GM21381 (cell line): ENCODE results near the gene ZNF750.

Source experiments
- ATAC-seq: cut with Tn5 transposase; IDR thresholded peaks from one replicate; pipeline ENCODE4 v1.9.1; 2021; ENCODE audit warnings: mild to moderate bottlenecking, moderate library complexity; ENCODE audit not compliant: unreplicated experiment

Gene ZNF750

DNA sequence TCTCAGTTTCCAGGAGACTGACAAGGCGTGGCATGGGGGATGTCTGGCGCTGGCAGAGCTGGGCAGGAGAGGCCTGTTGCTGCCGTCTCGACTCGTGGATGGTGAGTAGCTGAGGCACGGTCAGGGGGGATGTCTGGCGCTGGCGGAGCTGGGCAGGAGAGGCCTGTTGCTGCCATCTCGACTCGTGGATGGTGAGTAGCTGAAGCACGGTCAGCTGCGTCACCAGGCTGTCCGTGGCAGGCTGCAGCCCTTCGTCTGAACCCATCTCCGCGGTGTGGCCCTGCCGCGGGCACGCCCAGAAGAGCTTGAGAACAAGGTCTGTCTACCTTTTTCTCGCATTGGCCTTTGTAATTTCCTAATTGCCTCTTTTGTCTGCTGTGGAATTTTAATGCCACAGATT lies 25.0 kb downstream of the ZNF750 start:
- no peak for ATAC-seq

DNA sequence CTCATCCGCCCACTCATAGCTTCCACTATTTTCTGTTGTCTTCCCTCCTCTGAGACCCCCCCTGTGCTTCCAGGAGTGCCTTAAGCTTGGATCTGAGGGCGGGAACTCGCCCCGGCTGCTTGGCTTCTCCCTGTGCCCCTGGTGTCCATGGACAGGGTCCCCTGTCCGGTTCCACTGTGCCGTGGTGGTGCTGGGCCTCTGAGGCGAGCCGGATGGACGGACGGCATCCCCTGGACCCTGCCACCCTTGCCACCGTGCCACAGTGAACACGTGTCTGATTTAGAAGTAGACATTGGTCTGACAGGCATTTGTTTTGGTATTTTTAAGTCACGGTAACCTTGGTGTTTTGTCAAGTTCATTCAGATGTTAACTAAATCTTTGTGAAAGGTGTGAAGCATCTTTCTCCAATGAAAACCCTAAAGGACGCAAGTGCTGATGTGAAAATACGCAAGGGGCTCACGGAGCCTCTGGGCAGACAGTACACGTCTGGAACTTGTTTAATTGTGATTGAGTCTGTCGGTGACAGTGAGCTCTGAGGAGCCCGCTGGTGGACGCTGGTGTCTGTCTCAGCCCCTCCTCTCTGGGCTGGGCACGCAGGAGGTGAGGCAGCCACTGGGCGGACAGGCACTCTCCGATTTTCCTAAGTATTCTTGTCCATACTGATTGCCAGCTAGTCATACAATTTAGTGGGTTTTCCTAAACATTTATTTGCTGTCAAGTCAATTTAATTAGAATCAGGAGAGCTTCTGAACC lies 26.3 kb downstream of the ZNF750 start:
- ATAC-seq, result no peak

GRCh38 chr17:82812601-82813000 lies 27.2 kb downstream of the ZNF750 start:
- no peak for ATAC-seq

GRCh38 chr17:82812058-82812457 lies 27.8 kb downstream of the ZNF750 start:
- ATAC-seq, result no peak

- no peak for ATAC-seq
These were observed 29.0 kb downstream of the ZNF750 start for GRCh38 chr17:82810644-82811430.

- no peak for ATAC-seq
These were observed 30.6 kb downstream of the ZNF750 start for GRCh38 chr17:82808921-82809905.

DNA sequence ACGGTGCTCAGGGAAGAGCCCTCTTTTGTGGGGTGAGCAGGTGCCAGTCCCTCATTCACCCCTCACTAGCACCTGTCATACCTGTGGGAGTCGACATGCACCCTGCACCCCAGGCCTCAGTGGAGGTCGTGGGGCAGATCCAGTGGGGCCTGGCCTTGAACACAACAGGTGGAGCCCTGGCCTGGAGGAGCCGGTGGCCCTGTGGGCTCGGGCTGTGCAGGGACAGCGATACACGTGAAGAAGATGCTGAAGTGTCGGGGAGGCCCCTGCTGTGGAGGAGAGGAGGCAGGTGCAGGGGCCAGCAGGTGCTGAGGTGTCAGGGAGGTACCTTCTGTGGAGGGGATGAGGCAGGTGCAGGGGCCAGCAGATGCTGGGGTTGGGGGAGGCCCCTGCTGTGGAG lies 31.8 kb downstream of the ZNF750 start:
- ATAC-seq, result no peak

GRCh38 chr17:82807562-82807961 lies 32.3 kb downstream of the ZNF750 start:
- no peak for ATAC-seq

GRCh38 chr17:82807101-82807500 lies 32.7 kb downstream of the ZNF750 start:
- ATAC-seq, result no peak

GRCh38 chr17:82806645-82807044 lies 33.2 kb downstream of the ZNF750 start:
- no peak for ATAC-seq

DNA sequence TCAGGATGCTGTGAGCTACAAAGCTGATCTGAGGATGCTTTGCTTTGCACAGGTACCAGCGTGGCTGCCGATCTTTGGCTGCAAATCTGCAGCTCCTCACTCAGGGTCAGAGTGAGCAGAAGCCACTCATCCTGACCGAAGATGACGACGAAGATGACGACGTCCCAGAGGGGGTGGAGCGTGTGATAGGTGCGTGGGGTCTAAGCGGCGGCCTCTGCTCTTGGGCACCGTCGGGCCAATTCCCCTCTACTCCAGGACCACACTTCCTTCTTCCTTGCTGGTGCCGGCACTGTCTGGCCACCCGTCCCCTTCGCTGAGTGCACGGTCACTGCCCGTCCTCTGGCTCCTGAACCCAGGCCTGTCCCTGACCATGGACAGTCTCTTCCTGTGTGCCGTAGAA lies 34.0 kb downstream of the ZNF750 start:
- no peak for ATAC-seq

DNA sequence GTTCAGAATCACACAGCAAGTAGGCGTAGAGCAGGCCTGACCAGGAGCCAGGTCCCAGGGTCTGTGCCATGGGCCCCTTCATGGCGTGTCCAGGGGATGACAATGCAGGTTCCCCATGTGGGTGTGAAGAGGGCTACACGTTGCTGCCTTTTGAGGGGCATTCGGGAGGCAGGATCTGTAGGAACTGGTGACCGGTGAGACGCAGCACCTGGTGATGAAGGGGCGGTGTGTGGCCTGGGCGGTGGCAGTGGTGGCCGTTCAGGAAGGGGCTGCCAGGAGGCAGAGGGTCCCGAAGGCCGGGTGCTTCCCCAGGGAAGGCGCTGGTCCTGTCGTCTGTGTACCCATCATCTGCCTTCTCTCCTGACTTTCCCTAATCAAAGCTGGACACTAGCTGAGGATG lies 34.6 kb downstream of the ZNF750 start:
- ATAC-seq, result no peak

GRCh38 chr17:82804442-82805191 lies 35.2 kb downstream of the ZNF750 start:
- ATAC-seq, result no peak

GRCh38 chr17:82803606-82804005 lies 36.2 kb downstream of the ZNF750 start:
- ATAC-seq, result no peak

DNA sequence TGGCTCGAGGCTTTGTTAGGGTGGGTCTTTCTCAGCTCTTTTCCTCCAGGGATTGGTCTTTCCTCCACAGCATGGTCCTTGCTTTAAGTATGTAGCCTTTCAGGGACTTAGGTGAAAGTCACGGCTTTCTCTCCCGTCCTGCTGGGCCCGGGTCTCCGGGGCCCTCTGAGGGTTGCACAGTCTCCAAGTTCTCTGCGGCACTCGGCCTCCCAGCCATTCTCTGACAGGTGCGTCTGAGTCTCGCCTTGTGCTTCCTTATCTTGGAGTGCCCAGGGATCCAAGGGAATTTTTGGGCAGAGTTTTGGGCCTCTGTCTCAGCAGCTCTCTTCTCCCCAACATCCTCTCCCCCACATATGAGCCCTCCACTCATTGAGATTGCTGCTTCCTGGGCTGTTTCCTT lies 36.6 kb downstream of the ZNF750 start:
- no peak for ATAC-seq

- no peak for ATAC-seq
These were observed 37.6 kb downstream of the ZNF750 start for GRCh38 chr17:82802075-82802780.

- ATAC-seq, result no peak
These were observed 38.3 kb downstream of the ZNF750 start for GRCh38 chr17:82801377-82801970.

- no peak for ATAC-seq
These were observed 38.9 kb downstream of the ZNF750 start for GRCh38 chr17:82800885-82801284.

GRCh38 chr17:82799591-82799990 lies 40.2 kb downstream of the ZNF750 start:
- no peak for ATAC-seq
